Activated naive CD4-positive, alpha-beta T cell treated with Interleukin-2 at 50 U/mL for 16 hours (primary cell): ENCODE results near the gene ACSF3.
"Not testable (repeated sequence)": the region's sequence is repeated elsewhere in the genome, so short reads cannot be mapped to it uniquely, and the experiment has no call there.

ENCODE experiments used
- DNase-seq: peaks from one replicate; pipeline ENCODE4 v3.0.0-alpha.2; 2020

Gene ACSF3

GRCh38 chr16:89056592-89056991 lies 37.1 kb upstream of the ACSF3 start:
- DNase-seq = no peak

GRCh38 chr16:89057738-89058137 lies 35.9 kb upstream of the ACSF3 start:
- DNase-seq = no peak

- DNase-seq = no peak
These were observed 34.8 kb upstream of the ACSF3 start for GRCh38 chr16:89058812-89059211.

GRCh38 chr16:89060207-89060794 lies 33.4 kb upstream of the ACSF3 start:
- no peak for DNase-seq

GRCh38 chr16:89061086-89061485 lies 32.6 kb upstream of the ACSF3 start:
- no peak for DNase-seq

GRCh38 chr16:89061590-89062380 lies 31.9 kb upstream of the ACSF3 start:
- no peak for DNase-seq

- DNase-seq = no peak
These were observed 31.0 kb upstream of the ACSF3 start for GRCh38 chr16:89062389-89063345.

- DNase-seq = no peak
These were observed 29.8 kb upstream of the ACSF3 start for GRCh38 chr16:89063768-89064320.

GRCh38 chr16:89064606-89065457 lies 28.8 kb upstream of the ACSF3 start:
- no peak for DNase-seq

- no peak for DNase-seq
These were observed 28.2 kb upstream of the ACSF3 start for GRCh38 chr16:89065458-89065822.

GRCh38 chr16:89066721-89067120 lies 26.9 kb upstream of the ACSF3 start:
- DNase-seq = no peak

GRCh38 chr16:89067677-89068443 lies 25.8 kb upstream of the ACSF3 start:
- no peak for DNase-seq

GRCh38 chr16:89068814-89069616 lies 24.6 kb upstream of the ACSF3 start:
- DNase-seq = not testable (repeated sequence)

- no peak for DNase-seq
These were observed 23.7 kb upstream of the ACSF3 start for GRCh38 chr16:89069920-89070319.

- DNase-seq = no peak
These were observed 23.1 kb upstream of the ACSF3 start for GRCh38 chr16:89070590-89070989.

- no peak for DNase-seq
These were observed 21.7 kb upstream of the ACSF3 start for GRCh38 chr16:89071686-89072547.

GRCh38 chr16:89072548-89073130 lies 21.0 kb upstream of the ACSF3 start:
- no peak for DNase-seq

GRCh38 chr16:89073346-89074071 lies 20.1 kb upstream of the ACSF3 start:
- no peak for DNase-seq
